K562 (cell line): ENCODE results near the gene PJA1. TPM values are rescaled to one million over a fixed set of nuclear protein-coding genes. Genes with fewer than 3 reads are reported as not detected.

ENCODE experiments used
- ATAC-seq: fragments of 200-7000 bp; cut with Tn5 transposase; 3 replicates; pipeline ENCODE4 v1.9.1; 2020; ENCODE audit warnings: moderate library complexity
- BruUV-seq: library from RNA; stranded (reverse); fragments of 400-500 nt; replicated peaks from 2 replicates; lab custom pipeline; 2021; lab: Mats Ljungman, UMichigan
- CTCF ChIA-PET: fragments of 300-600 bp; formaldehyde crosslinking; extraction: SDS; loops from one replicate; lab custom pipeline; 2021; ENCODE audit warnings: low intra/inter-chr PET ratio; lab: Yijun Ruan, JAX
- POLR2A ChIA-PET: fragments of 300-600, 350-650 bp; sonication (Branson Sonifier 250); formaldehyde crosslinking; extraction: SDS; loops from one replicate; lab custom pipeline; 2021; ENCODE audit warnings: antibody characterized with exemption, inconsistent platforms; lab: Yijun Ruan, JAX
- DNase-seq, 4 experiments: peaks; one replicate each; pipeline versions ENCODE4 v3.0.0 to v3.0.0-alpha.2; 2011 to 2018; ENCODE audit warnings: low spot score in 3 of 4, mixed read lengths in 3 of 4; ENCODE audit errors: extremely low read depth in 1 of 4
- FAIRE-seq: peaks from 2 replicates; lab custom pipeline; 2011; peaks lifted over from hg19 to GRCh38; lab: Jason Lieb, UNC
- H2AFZ ChIP-seq: 2 replicates; pipeline ENCODE4 v1.6.0; 2011; ENCODE audit warnings: low read depth, low read length, control low read depth, inconsistent platforms
- H3K27ac ChIP-seq: fragments of 200-600 bp; 3 replicates; pipeline ENCODE4 v1.8.0; 2011; ENCODE audit warnings: low read depth, mild to moderate bottlenecking, control low read depth, inconsistent platforms, low read length, moderate library complexity, mixed read lengths; ENCODE audit errors: extremely low read depth
- H3K27me3 ChIP-seq, 2 experiments: fragments of 300-600 bp in 1 of 2; 2 replicates in 1 of 2; 3 replicates in 1 of 2; pipeline versions ENCODE4 v1.6.0 to v1.8.0; 2011; ENCODE audit warnings: inconsistent platforms in 2 of 2, low read length in 2 of 2, mild to moderate bottlenecking in 1 of 2, mixed read lengths in 1 of 2, moderate library complexity in 1 of 2; ENCODE audit not compliant: control insufficient read depth in 2 of 2, insufficient read depth in 2 of 2
- H3K36me3 ChIP-seq: fragments of 300-600 bp; 3 replicates; pipeline ENCODE4 v1.8.0; 2011; ENCODE audit warnings: mild to moderate bottlenecking, low read length, inconsistent platforms; ENCODE audit not compliant: control insufficient read depth, insufficient read depth
- H3K4me1 ChIP-seq, 2 experiments: fragments of 200-600 bp in 1 of 2; replicated peaks in 1 of 2; 2 replicates in 1 of 2; 3 replicates in 1 of 2; pipeline versions ENCODE4 v1.5.1 to v1.8.0; 2011; ENCODE audit warnings: inconsistent platforms in 2 of 2, low read length in 2 of 2, mild to moderate bottlenecking in 1 of 2, mixed read lengths in 1 of 2, moderate library complexity in 1 of 2; ENCODE audit not compliant: control insufficient read depth in 2 of 2, insufficient read depth in 2 of 2
- H3K4me2 ChIP-seq: 2 replicates; pipeline ENCODE4 v1.6.1; 2011; ENCODE audit warnings: low read length, control low read depth, inconsistent platforms, mixed read lengths; ENCODE audit not compliant: insufficient read depth
- H3K4me3 ChIP-seq: fragments of 200-600 bp; sonication (generic), shearing (Covaris generic); 2 replicates; pipeline ENCODE4 v1.5.1; 2016; ENCODE audit warnings: control low read depth, inconsistent platforms
- H3K79me2 ChIP-seq: fragments of 200-600 bp; 3 replicates; pipeline ENCODE4 v1.8.0; 2011; ENCODE audit warnings: low read length, inconsistent platforms; ENCODE audit not compliant: control insufficient read depth, insufficient read depth
- H3K9ac ChIP-seq, 2 experiments: 2 replicates each; pipeline versions ENCODE4 v1.6.0 to v1.6.1; 2011; ENCODE audit warnings: low read depth in 2 of 2, low read length in 2 of 2, control low read depth in 1 of 2, inconsistent platforms in 1 of 2, mild to moderate bottlenecking in 1 of 2, mixed read lengths in 1 of 2; ENCODE audit not compliant: insufficient read depth in 1 of 2
- H3K9me1 ChIP-seq: one replicate; pipeline ENCODE4 v1.6.0; 2011; ENCODE audit warnings: inconsistent platforms, mild to moderate bottlenecking, low read length, moderate library complexity; ENCODE audit not compliant: control insufficient read depth, insufficient read depth
- H3K9me3 ChIP-seq: replicated peaks from 2 replicates; pipeline ENCODE4 v1.5.1; 2011; ENCODE audit warnings: low read depth, low read length, inconsistent platforms; ENCODE audit not compliant: control insufficient read depth, insufficient read depth
- H4K20me1 ChIP-seq: replicated peaks from 2 replicates; pipeline ENCODE4 v1.6.1; 2011; ENCODE audit warnings: low read length, inconsistent platforms, mixed read lengths; ENCODE audit not compliant: control insufficient read depth, insufficient read depth
- ADNP ChIP-seq: fragments of 200-800 bp; sonication (Bioruptor generic); IDR thresholded peaks from 2 replicates; pipeline ENCODE4 v1.6.1; 2016; ENCODE audit warnings: missing genetic modification characterization, missing compliant biosample characterization
- KLF16 ChIP-seq: IDR thresholded peaks from 2 replicates; pipeline ENCODE4 v1.6.1; 2016; ENCODE audit warnings: antibody characterized with exemption
- MCM3 ChIP-seq: fragments of 450-650 bp; IDR thresholded peaks from 2 replicates; pipeline ENCODE4 v1.6.1; 2016
- MLX ChIP-seq, 2 experiments: fragments of 450-650 bp in 1 of 2; sonication (generic) in 1 of 2; formaldehyde crosslinking; conservative IDR thresholded peaks; 2 replicates each; pipeline versions ENCODE4 v1.4.0 to v1.8.1; 2020 to 2022; ENCODE audit warnings: mild to moderate bottlenecking in 1 of 2, missing genetic modification reagents in 1 of 2
- PATZ1 ChIP-seq: fragments of 250-450 bp; sonication (Bioruptor Pico); IDR thresholded peaks from 2 replicates; pipeline ENCODE4 v1.5.0; 2020; ENCODE audit warnings: mild to moderate bottlenecking, borderline replicate concordance
- RBM14 ChIP-seq: fragments of 200-400 bp; formaldehyde crosslinking; IDR thresholded peaks from 2 replicates; pipeline ENCODE4 v1.6.1; 2018; ENCODE audit warnings: low read depth, mild to moderate bottlenecking, low read length, moderate library complexity, borderline replicate concordance; ENCODE audit not compliant: insufficient read depth
- SETDB1 ChIP-seq: IDR thresholded peaks from one replicate; pipeline ENCODE4 v1.6.1; 2012; ENCODE audit warnings: low read length, control low read depth, inconsistent platforms
- SMAD3 ChIP-seq: fragments of 450-650 bp; formaldehyde crosslinking; conservative IDR thresholded peaks from 2 replicates; pipeline ENCODE4 v1.4.0; 2020; ENCODE audit warnings: mild to moderate bottlenecking
- ZBTB34 ChIP-seq: fragments of 250-450 bp; sonication (Bioruptor Pico); IDR thresholded peaks from 2 replicates; pipeline ENCODE4 v1.8.0; 2021; ENCODE audit warnings: mild to moderate bottlenecking, moderate library complexity
- ZNF174 ChIP-seq: fragments of 250-450 bp; sonication (Bioruptor Pico); IDR thresholded peaks from 2 replicates; pipeline ENCODE4 v1.4.0; 2020; ENCODE audit warnings: mild to moderate bottlenecking
- ZNF274 ChIP-seq: IDR thresholded peaks from 2 replicates; pipeline ENCODE4 v1.6.1; 2011; ENCODE audit warnings: low read depth, mild to moderate bottlenecking, low read length, moderate library complexity, borderline replicate concordance
- WGBS: fragments of 100-300 bp; shearing (Covaris generic); methylation state at CpG from one replicate; pipeline ENCODE4 v1.1.6; 2016; ENCODE audit warnings: low coverage, mixed read lengths; ENCODE audit not compliant: insufficient coverage; ENCODE audit errors: missing lambda C conversion rate; 5-methylcytosine and 5-hydroxymethylcytosine counted together
- in situ Hi-C: fragments of 300-500 bp; cut with MboI; formaldehyde crosslinking; loops from 4 replicates; pipeline ENCODE4 v1.15.0; 2018; ENCODE audit warnings: inconsistent platforms, mixed read lengths
- intact Hi-C: fragments of 100-400 bp; cut with micrococcal nuclease; formaldehyde crosslinking; loops from 2 replicates; pipeline ENCODE4 v1.14.2; 2022
- polyA plus RNA-seq, 8 experiments: library from polyadenylated mRNA; depleted of rRNA in 4 of 8; stranded (reverse) in 5 of 8; unstranded in 3 of 8; fragments of >200 nt; fragmentation: Nextera tagmentation in 2 of 8; fragmentation: Illumina TruSeq in 1 of 8; extraction: Ambion mirVana in 2 of 8; extraction: Trizol in 1 of 8; gene quantifications; 2 replicates each; pipeline versions ENCODE4 v1.2.1 to v1.2.3, GENCODE V29; 2011 to 2014; ENCODE audit warnings: inconsistent platforms in 1 of 8, missing spikeins in 1 of 8
- total RNA-seq, 7 experiments: library from RNA; depleted of rRNA in 6 of 7; stranded (reverse); fragments of >200 nt in 6 of 7; fragmentation: Illumina TruSeq in 2 of 7; extraction: Trizol in 2 of 7; gene quantifications; 2 replicates each; pipeline versions ENCODE4 v1.2.1 to v1.2.3, GENCODE V29; 2011 to 2021; ENCODE audit warnings: low replicate concordance in 1 of 7

Gene PJA1
- total and polyA plus RNA-seq, 9 of the 15 experiments (the other 6 are each of a cell fraction or from before 2014, with no cell fraction given) = 1.6 to 6.0 (median 4.0) TPM

GRCh38 chrX:69203638-69204037 lies 38.4 kb upstream of the PJA1 start (continued):
- TF ChIP-seq PATZ1 (CRISPR knock-in tag) = no peak
- no peak for TF ChIP-seq SMAD3 (CRISPR knock-in tag)
- no peak for TF ChIP-seq KLF16
- no peak for TF ChIP-seq SETDB1
- TF ChIP-seq ZBTB34 (CRISPR knock-in tag) = no peak
- TF ChIP-seq MLX (CRISPR knock-in tag; conservative IDR thresholded peaks at IDR 0.05) = no peak
- no peak for TF ChIP-seq MCM3

GRCh38 chrX:69197690-69198089 lies 32.4 kb upstream of the PJA1 start:
- no peak for TF ChIP-seq ADNP (tag)
- no peak for TF ChIP-seq ZNF274
- TF ChIP-seq ZNF174 (CRISPR knock-in tag) = no peak
- no peak for TF ChIP-seq RBM14
- Histone ChIP-seq H3K9me3 (no peaks in the 10 kb centered on the region), H3K9ac (no peak overlapping the region), H3K27ac (no peak overlapping the region), H3K4me2 (no peak overlapping the region), H3K9me1 (no peaks in the 10 kb centered on the region), H4K20me1 (no peaks in the 10 kb centered on the region), H3K36me3 (no peaks in the 10 kb centered on the region), H3K27me3 (peaks cover 0 to 9% of the 10 kb centered on the region in 2 experiments; a peak in 1 of 5 replicates), H3K4me3 (no peak overlapping the region), H2AFZ (no peak overlapping the region), H3K4me1 (no peaks in the 10 kb centered on the region), H3K79me2 (no peaks in the 10 kb centered on the region)
- CTCF ChIA-PET = no interaction called here
- no peak for DNase-seq
- POLR2A ChIA-PET = interaction anchor here (0.6 kb wide), 1 partner anchor 450 kb away, joined by 3 read pairs; no protein-coding TSS in a partner anchor
- intact Hi-C loops = no loop called here
- in situ Hi-C loops = no loop called here
- no TSS peak for BruUV-seq
- no peak for FAIRE-seq
- WGBS = no CpG with 5 or more reads among the region's 1 CpG
- no peak for ATAC-seq
